HL-60/S4 treated with phorbol 12-myristate 13-acetate at 8.2 ng/mL for 4 days and 3 days (cell line): ENCODE measurements around the gene NFATC2IP.
"Not testable (repeated sequence)": the region's sequence is repeated elsewhere in the genome, so short reads cannot be mapped to it uniquely, and the experiment has no call there.

Source experiments
- in situ Hi-C: fragments of 300-500 bp; cut with MboI; formaldehyde crosslinking; loops from 2 replicates; pipeline ENCODE4 v1.15.0; 2022; ENCODE audit warnings: low sequenced_read_pairs

Gene NFATC2IP

GRCh38 chr16:28925386-28926228, 25.1 kb upstream of the NFATC2IP start:
- in situ Hi-C loops = no loop called here

GRCh38 chr16:28926284-28926683, 24.5 kb upstream of the NFATC2IP start:
- in situ Hi-C loops = not testable (repeated sequence)

- in situ Hi-C loops = no loop called here
These were observed 22.9 kb upstream of the NFATC2IP start for GRCh38 chr16:28927815-28928214.

GRCh38 chr16:28930203-28930602, 20.5 kb upstream of the NFATC2IP start:
- in situ Hi-C loops = no loop called here

GRCh38 chr16:28930652-28931051, 20.1 kb upstream of the NFATC2IP start:
- in situ Hi-C loops = no loop called here

- in situ Hi-C loops = no loop called here
These were observed 18.9 kb upstream of the NFATC2IP start, which contains the start of gene CD19 for GRCh38 chr16:28931801-28932225. CD19 (plus strand) TSS chr16:28931971; CDS start chr16:28932001, 30 bp downstream.

- in situ Hi-C loops = no loop called here
These were observed 18.2 kb upstream of the NFATC2IP start for GRCh38 chr16:28932339-28933141.

GRCh38 chr16:28933171-28933570, 17.6 kb upstream of the NFATC2IP start:
- in situ Hi-C loops = no loop called here

- in situ Hi-C loops = no loop called here
These were observed 15.4 kb upstream of the NFATC2IP start for GRCh38 chr16:28935346-28935745.

GRCh38 chr16:28935924-28936783, 14.6 kb upstream of the NFATC2IP start:
- in situ Hi-C loops = no loop called here

GRCh38 chr16:28936784-28937155, 14.0 kb upstream of the NFATC2IP start:
- in situ Hi-C loops = no loop called here

GRCh38 chr16:28937222-28937876, 13.4 kb upstream of the NFATC2IP start:
- in situ Hi-C loops = no loop called here

GRCh38 chr16:28938721-28939120, 12.0 kb upstream of the NFATC2IP start:
- in situ Hi-C loops = no loop called here

- in situ Hi-C loops = not testable (repeated sequence)
These were observed 10.9 kb upstream of the NFATC2IP start for GRCh38 chr16:28939825-28940224.

GRCh38 chr16:28943281-28943680, 7.5 kb upstream of the NFATC2IP start:
- in situ Hi-C loops = no loop called here

- in situ Hi-C loops = no loop called here
These were observed 4.1 kb upstream of the NFATC2IP start for GRCh38 chr16:28946681-28947080.

- in situ Hi-C loops = no loop called here
These were observed 740 bp downstream of the NFATC2IP start for GRCh38 chr16:28951410-28951943.

- in situ Hi-C loops = no loop called here
These were observed 7.5 kb downstream of the NFATC2IP start for GRCh38 chr16:28958216-28958615.

- in situ Hi-C loops = no loop called here
These were observed 8.1 kb downstream of the NFATC2IP start for GRCh38 chr16:28958836-28959235.

- in situ Hi-C loops = no loop called here
These were observed 13.3 kb downstream of the NFATC2IP start for GRCh38 chr16:28964072-28964471.
